ENCODE measurements around the gene ASTL.

ASTL gene

GRCh38 chr2:96112501-96113366 is 25.6 kb downstream of the ASTL start:
- H3K27me3 ChIP-seq (replicated peaks), result peaks cover 26% of the 10 kb centered on the region
- TF ChIP-seq, protein P1, sequence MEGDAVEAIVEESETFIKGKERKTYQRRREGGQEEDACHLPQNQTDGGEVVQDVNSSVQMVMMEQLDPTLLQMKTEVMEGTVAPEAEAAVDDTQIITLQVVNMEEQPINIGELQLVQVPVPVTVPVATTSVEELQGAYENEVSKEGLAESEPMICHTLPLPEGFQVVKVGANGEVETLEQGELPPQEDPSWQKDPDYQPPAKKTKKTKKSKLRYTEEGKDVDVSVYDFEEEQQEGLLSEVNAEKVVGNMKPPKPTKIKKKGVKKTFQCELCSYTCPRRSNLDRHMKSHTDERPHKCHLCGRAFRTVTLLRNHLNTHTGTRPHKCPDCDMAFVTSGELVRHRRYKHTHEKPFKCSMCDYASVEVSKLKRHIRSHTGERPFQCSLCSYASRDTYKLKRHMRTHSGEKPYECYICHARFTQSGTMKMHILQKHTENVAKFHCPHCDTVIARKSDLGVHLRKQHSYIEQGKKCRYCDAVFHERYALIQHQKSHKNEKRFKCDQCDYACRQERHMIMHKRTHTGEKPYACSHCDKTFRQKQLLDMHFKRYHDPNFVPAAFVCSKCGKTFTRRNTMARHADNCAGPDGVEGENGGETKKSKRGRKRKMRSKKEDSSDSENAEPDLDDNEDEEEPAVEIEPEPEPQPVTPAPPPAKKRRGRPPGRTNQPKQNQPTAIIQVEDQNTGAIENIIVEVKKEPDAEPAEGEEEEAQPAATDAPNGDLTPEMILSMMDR (IDR thresholded peaks at IDR 0.05; ENCODE audit: low read depth, low read length, missing control alignments), result no peak
- in situ Hi-C loops (cut with HindIII; ENCODE audit: low pct_ligation_motif_present, low sequenced_read_pairs), result no loop called here
- H3K4me3 ChIP-seq (ENCODE audit: low read depth, low read length), result no peak overlapping the region
- H3K27ac ChIP-seq, result no peak overlapping the region
- DNase-seq, result no peak
- H3K36me3 ChIP-seq (replicated peaks), result no peaks in the 10 kb centered on the region

DNA sequence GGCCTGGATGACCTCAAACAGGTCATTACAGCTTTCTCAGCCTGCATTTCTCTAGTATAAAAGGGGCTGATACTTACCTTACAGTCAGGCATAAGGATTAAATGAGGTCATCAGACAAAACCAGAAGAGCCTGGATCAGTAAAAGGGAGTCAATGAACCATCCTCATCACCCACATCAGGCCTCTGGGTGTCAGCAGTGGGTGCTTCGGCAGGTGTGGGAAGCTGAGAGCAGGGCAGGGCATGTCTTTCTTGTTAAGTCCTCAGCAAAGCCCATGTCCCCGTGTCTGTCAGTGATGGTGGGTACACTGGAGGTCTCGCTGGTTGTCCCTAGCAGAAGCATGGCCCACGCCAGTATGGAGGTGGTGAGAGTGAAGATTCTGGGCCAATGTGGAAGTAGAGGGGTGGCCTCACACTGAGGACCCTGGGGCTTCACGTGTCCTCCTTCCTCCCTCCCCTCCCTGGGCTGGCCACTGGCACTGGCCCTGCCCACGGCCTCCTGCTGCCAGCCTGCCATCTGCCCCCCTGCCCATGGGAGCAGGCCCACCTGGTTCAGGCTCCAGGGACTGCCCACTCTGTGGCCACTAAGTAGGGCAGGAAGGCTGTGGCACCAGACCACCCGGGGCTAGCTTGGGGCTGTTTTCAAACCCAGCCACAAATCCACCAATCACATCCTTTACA is 26.3 kb downstream of the ASTL start:
- DNase-seq, result no peak
- in situ Hi-C loops (cut with HindIII; ENCODE audit: low pct_ligation_motif_present, low sequenced_read_pairs), result no loop called here
- no peak overlapping the region for H3K27ac ChIP-seq
- no peak overlapping the region for H3K4me3 ChIP-seq (ENCODE audit: low read depth, low read length)
- no peaks in the 10 kb centered on the region for H3K36me3 ChIP-seq (replicated peaks)
- TF ChIP-seq, protein P1 (IDR thresholded peaks at IDR 0.05; ENCODE audit: low read depth, low read length, missing control alignments), result no peak
- peaks cover 21% of the 10 kb centered on the region for H3K27me3 ChIP-seq (replicated peaks)

GRCh38 chr2:96111257-96111640 is 27.1 kb downstream of the ASTL start:
- no peak overlapping the region for H3K4me3 ChIP-seq (ENCODE audit: low read depth, low read length)
- DNase-seq, result no peak
- H3K27me3 ChIP-seq (replicated peaks), result peaks cover 15% of the 10 kb centered on the region
- H3K36me3 ChIP-seq (replicated peaks), result no peaks in the 10 kb centered on the region
- TF ChIP-seq, protein P1 (IDR thresholded peaks at IDR 0.05; ENCODE audit: low read depth, low read length, missing control alignments), result no peak
- no peak overlapping the region for H3K27ac ChIP-seq
- in situ Hi-C loops (cut with HindIII; ENCODE audit: low pct_ligation_motif_present, low sequenced_read_pairs), result no loop called here

DNA sequence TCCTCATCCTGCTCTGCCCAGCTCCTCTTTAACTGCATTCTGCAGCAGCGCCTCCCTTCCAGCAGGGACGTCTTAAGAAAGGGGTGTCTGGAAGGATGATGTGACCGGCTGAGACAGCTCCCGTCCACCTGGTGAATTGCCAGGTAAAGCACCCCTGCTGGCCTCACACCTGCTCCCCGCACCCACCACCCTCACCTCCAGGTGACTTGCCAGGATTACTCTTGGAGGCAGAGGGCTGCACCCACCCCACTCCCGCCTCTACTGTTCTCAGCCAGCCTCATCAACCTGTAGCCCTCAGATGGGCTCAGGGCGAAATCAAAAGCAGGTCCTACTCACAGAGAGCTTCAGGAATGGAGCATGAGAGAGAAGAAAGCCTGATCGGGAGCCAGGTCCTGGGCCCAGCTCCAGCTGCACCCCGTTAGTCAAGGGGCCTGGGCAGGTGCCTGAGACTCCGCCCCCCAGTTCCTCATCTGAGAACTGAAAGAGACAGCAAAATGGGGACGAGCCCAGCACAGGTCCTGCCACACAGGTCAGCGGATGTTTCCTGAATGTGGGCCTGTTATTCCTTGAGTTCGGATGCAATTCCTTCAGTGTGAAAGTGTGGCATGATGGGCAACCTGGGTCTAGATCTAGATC is 27.6 kb downstream of the ASTL start:
- in situ Hi-C loops (cut with HindIII; ENCODE audit: low pct_ligation_motif_present, low sequenced_read_pairs), result no loop called here
- no peak overlapping the region for H3K4me3 ChIP-seq (ENCODE audit: low read depth, low read length)
- peaks cover 10% of the 10 kb centered on the region for H3K27me3 ChIP-seq (replicated peaks)
- DNase-seq, result no peak
- TF ChIP-seq, protein P1 (IDR thresholded peaks at IDR 0.05; ENCODE audit: low read depth, low read length, missing control alignments), result no peak
- no peak overlapping the region for H3K27ac ChIP-seq
- no peaks in the 10 kb centered on the region for H3K36me3 ChIP-seq (replicated peaks)

GRCh38 chr2:96109931-96110511 is 28.3 kb downstream of the ASTL start:
- TF ChIP-seq, protein P1 (IDR thresholded peaks at IDR 0.05; ENCODE audit: low read depth, low read length, missing control alignments), result no peak
- peaks cover 2% of the 10 kb centered on the region for H3K27me3 ChIP-seq (replicated peaks)
- DNase-seq, result no peak
- no peak overlapping the region for H3K27ac ChIP-seq
- no peaks in the 10 kb centered on the region for H3K36me3 ChIP-seq (replicated peaks)
- H3K4me3 ChIP-seq (ENCODE audit: low read depth, low read length), result no peak overlapping the region
- in situ Hi-C loops (cut with HindIII; ENCODE audit: low pct_ligation_motif_present, low sequenced_read_pairs), result no loop called here
